GM18861 (cell line): Measurements from ENCODE around the gene ASCL5.

Experiments used
- ATAC-seq: cut with Tn5 transposase; IDR thresholded peaks from one replicate; pipeline ENCODE4 v1.9.1; 2021; ENCODE audit not compliant: unreplicated experiment

ASCL5 gene

DNA sequence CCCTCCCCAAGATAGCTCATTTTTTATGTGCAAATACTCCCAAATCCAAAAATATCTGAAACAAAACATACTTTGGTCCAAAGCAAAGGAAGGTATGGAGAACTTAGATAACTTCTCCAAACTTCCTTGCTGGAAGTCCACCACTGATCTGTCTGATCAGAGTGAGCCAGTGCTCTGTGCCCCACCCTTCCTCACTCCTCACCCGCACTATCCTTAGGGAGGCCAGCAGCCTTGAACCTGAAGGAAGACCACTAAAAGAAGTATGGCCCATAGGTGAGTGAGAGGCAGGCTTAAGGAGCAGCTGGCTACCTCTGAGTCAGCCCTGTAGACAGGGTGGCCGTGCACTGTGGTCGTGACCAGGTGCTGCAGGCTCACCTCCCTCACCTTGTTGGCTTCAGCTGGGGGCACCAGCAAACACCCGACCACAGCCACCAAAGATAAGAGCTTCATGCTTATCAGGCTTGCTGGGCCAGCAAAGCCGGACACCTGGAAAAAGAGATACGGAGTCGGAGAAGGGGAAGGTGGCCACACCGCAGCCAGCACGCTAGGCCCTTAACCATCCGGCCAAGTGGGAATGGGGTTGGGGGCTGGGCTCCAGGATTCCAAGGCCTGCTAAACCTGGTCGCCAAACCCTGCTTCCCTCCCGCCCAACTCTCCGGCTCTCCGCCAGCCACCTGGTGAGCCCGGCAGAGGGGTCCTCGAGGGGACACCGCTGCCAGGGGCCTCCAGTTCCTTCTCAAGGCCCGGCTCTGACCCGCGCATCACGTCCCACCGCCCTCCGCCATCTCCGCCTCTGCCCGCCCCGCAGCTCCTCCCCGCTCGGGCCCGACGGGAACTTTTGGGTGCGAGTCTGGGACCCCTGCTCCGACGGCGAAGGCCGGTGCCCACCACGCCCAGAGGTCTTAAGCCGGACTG, 26.7 kb upstream of the ASCL5 start:
- ATAC-seq = peak; percentile 14

DNA sequence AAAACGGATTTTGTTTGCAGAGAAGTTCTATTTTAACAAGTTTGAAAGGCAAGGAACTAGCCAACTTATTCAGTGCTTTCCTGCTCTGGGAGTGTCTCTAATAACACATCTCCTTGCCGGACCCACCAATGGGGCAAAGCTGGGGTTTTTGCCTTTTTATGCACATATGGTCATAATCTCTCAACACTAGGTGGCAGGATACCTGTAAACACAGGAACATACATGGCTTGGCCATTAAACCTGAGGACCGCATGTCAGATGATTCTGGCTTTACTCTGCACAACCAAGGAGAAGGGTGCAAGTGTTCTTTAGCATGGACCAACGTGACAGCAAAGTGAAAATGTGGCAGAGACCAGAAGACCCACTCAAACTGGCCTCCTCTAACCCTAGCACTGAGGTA, 22.4 kb upstream of the ASCL5 start:
- ATAC-seq = no peak

GRCh38 chr1:201147396-201148015, 20.5 kb upstream of the ASCL5 start:
- ATAC-seq = no peak

DNA sequence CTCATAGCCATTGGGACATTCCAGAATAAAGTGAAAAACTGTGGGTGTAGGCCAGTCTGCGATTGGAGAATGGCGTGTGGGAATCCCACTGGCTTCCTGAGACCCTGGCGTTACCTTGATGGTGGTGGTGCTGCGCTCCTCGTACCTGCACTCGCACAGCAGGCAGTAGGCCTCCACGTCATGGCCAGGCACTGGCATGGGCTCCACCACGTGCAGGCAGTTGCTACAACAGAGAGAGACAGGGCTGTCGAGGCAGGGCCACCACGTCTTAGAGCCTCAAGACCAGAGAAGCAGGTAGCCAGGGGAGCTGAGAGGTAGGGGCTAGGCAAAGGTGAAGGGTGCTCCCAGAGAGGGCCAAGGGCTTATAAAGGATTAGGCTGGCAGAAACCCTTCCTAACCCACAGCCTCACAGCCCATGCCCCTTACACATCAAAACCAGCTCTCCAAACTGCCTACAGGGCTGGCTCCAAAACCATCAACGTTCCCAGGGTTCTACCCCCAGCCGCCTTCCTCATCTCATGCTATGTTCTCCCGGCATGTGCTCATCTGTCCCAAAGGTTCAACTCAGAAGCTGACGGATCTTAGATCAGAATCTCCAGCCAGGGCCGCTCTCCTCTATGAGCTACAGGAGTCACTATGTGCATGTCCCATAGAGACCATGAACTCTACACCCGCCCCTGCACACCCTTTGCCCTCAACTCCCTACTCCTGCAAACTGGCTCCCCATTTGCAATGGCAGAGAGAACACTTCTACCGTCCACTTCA, 19.8 kb upstream of the ASCL5 start:
- ATAC-seq = no peak

- ATAC-seq = no peak
Measured at GRCh38 chr1:201145816-201146215, 18.8 kb upstream of the ASCL5 start.

DNA sequence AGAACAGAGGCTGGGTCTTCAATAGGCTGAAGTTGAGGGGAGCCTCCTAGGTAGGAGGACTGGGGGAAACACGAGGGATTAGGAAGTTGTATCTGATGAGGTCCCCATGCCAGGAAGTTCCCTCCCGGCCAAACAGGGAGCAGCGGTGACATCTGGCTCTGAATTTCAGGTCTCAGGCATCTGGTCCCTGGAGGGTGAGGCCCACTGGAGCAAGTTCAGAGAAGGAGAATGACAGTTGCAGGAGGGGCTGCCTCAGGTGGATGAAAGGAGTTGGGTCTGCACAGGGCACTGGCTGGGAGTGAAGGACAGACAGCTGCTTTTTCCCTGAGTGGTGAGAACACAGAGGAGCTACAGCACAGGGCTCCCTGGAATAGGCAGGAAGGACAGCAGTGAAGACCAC, 18.1 kb upstream of the ASCL5 start:
- no peak for ATAC-seq

- ATAC-seq = no peak
Measured at GRCh38 chr1:201144701-201145100, 17.7 kb upstream of the ASCL5 start.

GRCh38 chr1:201143726-201144635, 17.0 kb upstream of the ASCL5 start:
- ATAC-seq = no peak

GRCh38 chr1:201142849-201143725, 16.1 kb upstream of the ASCL5 start:
- no peak for ATAC-seq

DNA sequence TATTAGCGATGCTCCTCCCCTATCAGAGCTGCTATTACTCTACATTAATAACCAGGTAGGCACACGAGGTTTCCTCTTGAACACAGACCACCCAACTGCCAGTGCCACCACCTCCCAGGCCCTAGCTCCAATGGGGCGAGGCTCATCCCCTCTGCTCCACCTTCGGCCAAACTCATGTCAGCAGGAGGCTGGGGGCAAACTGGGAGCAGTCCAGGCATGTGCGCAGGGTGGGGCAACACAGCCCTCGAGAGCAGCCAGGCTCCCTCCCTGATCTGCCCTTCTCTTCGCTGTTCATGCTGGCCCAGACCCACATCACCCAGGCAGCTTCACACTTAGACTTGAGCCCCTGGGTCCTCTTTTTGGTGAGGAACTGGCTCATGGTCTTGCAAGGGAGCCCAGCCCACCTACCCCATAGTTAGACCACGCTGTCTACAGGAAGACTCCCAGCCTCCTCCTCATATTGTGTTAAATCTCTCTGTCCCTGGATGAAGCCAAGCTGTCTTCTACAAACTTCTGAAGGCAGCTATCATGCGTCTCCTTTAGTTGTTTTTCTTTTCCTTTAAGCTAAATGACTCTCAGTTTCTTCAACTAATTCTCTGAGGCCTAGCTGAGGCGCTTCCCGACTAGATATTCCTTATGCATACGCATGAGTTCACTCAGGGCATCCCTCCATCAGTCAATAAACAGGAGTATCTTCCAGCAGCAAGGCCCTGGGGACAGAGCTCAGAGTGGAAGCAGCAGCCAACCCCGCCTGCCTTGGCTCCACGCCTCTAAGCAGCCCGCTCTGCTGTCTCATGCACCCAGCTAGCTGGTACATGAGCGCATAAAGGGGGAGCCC, 15.2 kb upstream of the ASCL5 start:
- ATAC-seq = no peak

GRCh38 chr1:201141418-201141817, 14.4 kb upstream of the ASCL5 start:
- no peak for ATAC-seq

GRCh38 chr1:201140941-201141260, 13.9 kb upstream of the ASCL5 start:
- no peak for ATAC-seq

- no peak for ATAC-seq
Measured at GRCh38 chr1:201140235-201140940, 13.4 kb upstream of the ASCL5 start.

DNA sequence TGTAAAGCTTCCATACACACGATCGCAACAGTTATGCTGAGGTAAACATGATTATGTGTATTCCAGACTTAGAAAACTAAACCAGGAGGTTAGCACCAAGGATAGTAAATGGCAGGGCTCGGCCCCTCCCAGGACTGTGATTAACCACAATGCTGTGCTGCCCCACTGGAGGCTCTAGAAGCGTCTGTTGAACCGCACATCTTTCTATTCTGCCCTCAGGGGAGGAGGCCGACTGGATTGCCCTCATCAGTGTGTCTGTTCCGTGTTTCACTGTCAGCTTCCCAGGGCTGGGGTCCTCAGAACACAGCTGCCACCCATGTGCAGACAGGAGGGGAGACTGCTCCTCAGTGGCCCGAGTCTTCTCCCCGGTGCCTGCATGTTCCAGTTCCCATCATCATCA, 12.8 kb upstream of the ASCL5 start:
- no peak for ATAC-seq

- ATAC-seq = no peak
Measured at GRCh38 chr1:201139306-201139705, 12.3 kb upstream of the ASCL5 start.

GRCh38 chr1:201138311-201138840, 11.4 kb upstream of the ASCL5 start:
- ATAC-seq = no peak

- ATAC-seq = no peak
Measured at GRCh38 chr1:201137579-201138310, 10.8 kb upstream of the ASCL5 start.

GRCh38 chr1:201137024-201137392, 10.0 kb upstream of the ASCL5 start:
- no peak for ATAC-seq
